Stomach (tissue), 4 donors: Measurements from ENCODE around the gene LYAR.

ENCODE experiments used
- CTCF ChIP-seq, 7 experiments: fragments of 450-650 bp in 4 of 7; fragments of 200-600 bp in 3 of 7; sonication (generic) in 3 of 7; IDR thresholded peaks; one replicate each; pipeline ENCODE4 v1.5.1; 2016 to 2019; ENCODE audit warnings: antibody characterized with exemption in 7 of 7, control low read depth in 2 of 7, mild to moderate bottlenecking in 1 of 7
- EP300 ChIP-seq: sonication (generic); formaldehyde crosslinking; IDR thresholded peaks from one replicate; pipeline ENCODE4 v1.6.1; 2017; ENCODE audit warnings: antibody characterized with exemption
- POLR2A ChIP-seq, 4 donors: fragments of 450-650 bp; IDR thresholded peaks; one replicate each; pipeline ENCODE4 v1.6.1; 2016; ENCODE audit warnings: antibody characterized with exemption in 4 of 4, control low read depth in 2 of 4, mild to moderate bottlenecking in 1 of 4, moderate library complexity in 1 of 4
- POLR2AphosphoS5 ChIP-seq, 3 donors: sonication (generic); formaldehyde crosslinking; IDR thresholded peaks; one replicate each; pipeline ENCODE4 v1.6.1; 2016; ENCODE audit warnings: antibody characterized with exemption in 3 of 3

GRCh38 chr4:4226606-4227438, 63.1 kb downstream of the LYAR start, which contains the start of gene OTOP1:
- no peak for TF ChIP-seq CTCF (IDR thresholded peaks at IDR 0.05)
- no peak for TF ChIP-seq POLR2AphosphoS5 (IDR thresholded peaks at IDR 0.05)
- no peak for TF ChIP-seq POLR2A (IDR thresholded peaks at IDR 0.05)
- no peak for TF ChIP-seq EP300
